Lower lobe of right lung (tissue), 2 donors: ENCODE data around the gene CGREF1. TPM values are rescaled to one million over a fixed set of nuclear protein-coding genes. Genes with fewer than 3 reads are reported as not detected.

ENCODE experiments used
- ATAC-seq, 2 donors: fragments of 200-7000 bp; cut with Tn5 transposase; one replicate each; pipeline ENCODE4 v1.9.1; 2020 to 2022; ENCODE audit warnings: mild to moderate bottlenecking in 2 of 2, moderate library complexity in 2 of 2
- DNase-seq: peaks from one replicate; pipeline ENCODE4 v3.0.0-alpha.2; 2020
- H3K27ac ChIP-seq: fragments of 200-600 bp; one replicate; pipeline ENCODE4 v1.8.0; 2022
- H3K27me3 ChIP-seq: fragments of 200-600 bp; one replicate; pipeline ENCODE4 v1.8.0; 2022; ENCODE audit warnings: low read depth
- H3K36me3 ChIP-seq: fragments of 200-600 bp; one replicate; pipeline ENCODE4 v1.8.0; 2022; ENCODE audit warnings: mild to moderate bottlenecking
- H3K4me1 ChIP-seq: fragments of 200-600 bp; one replicate; pipeline ENCODE4 v1.8.0; 2022
- H3K4me3 ChIP-seq: fragments of 200-600 bp; one replicate; pipeline ENCODE4 v1.8.0; 2022; ENCODE audit warnings: mild to moderate bottlenecking
- H3K9me3 ChIP-seq: fragments of 200-600 bp; one replicate; pipeline ENCODE4 v1.8.0; 2022
- CTCF ChIP-seq: fragments of 200-600 bp; IDR thresholded peaks from one replicate; pipeline ENCODE4 v1.8.0; 2022; ENCODE audit warnings: antibody characterized with exemption, mild to moderate bottlenecking
- intact Hi-C: fragments of 100-400 bp; cut with DNase I; formaldehyde crosslinking; loops from one replicate; pipeline ENCODE4 v1.11.0; 2022
- total RNA-seq: library from RNA; stranded (reverse); fragmentation: NEBNext Ultra II Directional; extraction: Animal tissue kit (Norgen Biotek cat#: 25700); gene quantifications from one replicate; pipeline ENCODE4 v1.2.1, GENCODE V29; 2021
- donor health status: DM: no; HTN: yes; CAD: no; lungs with severe emphysema.

The CGREF1 gene
- total RNA-seq, 1 donor from 2014 or later = 0.74 TPM

- intact Hi-C loops = no loop called here
- no peak for TF ChIP-seq CTCF
- no peaks in the 10 kb centered on the region for H3K36me3 ChIP-seq
- H3K4me3 ChIP-seq = no peak overlapping the region
- peaks cover under 1% of the 10 kb centered on the region for H3K4me1 ChIP-seq
- no peak overlapping the region for H3K27ac ChIP-seq
- no peaks in the 10 kb centered on the region for H3K9me3 ChIP-seq
- no peak for ATAC-seq
- no peaks in the 10 kb centered on the region for H3K27me3 ChIP-seq
- no peak for DNase-seq
These were observed 16.6 kb downstream of the CGREF1 start for GRCh38 chr2:27102329-27102728.

- no peaks in the 10 kb centered on the region for H3K27me3 ChIP-seq
- DNase-seq (no peak), ATAC-seq (no peak)
- TF ChIP-seq CTCF = no peak
- H3K36me3 ChIP-seq = no peaks in the 10 kb centered on the region
- H3K4me1 ChIP-seq = peaks cover 16% of the 10 kb centered on the region
- no peak overlapping the region for H3K27ac ChIP-seq
- H3K4me3 ChIP-seq = no peak overlapping the region
- intact Hi-C loops = no loop called here
- H3K9me3 ChIP-seq = no peaks in the 10 kb centered on the region
These were observed 18.9 kb downstream of the CGREF1 start for GRCh38 chr2:27100036-27100435.

GRCh38 chr2:27099334-27099955 is 19.5 kb downstream of the CGREF1 start:
- DNase-seq (no peak), ATAC-seq (no peak)
- no peaks in the 10 kb centered on the region for H3K27me3 ChIP-seq
- no peaks in the 10 kb centered on the region for H3K36me3 ChIP-seq
- H3K4me1 ChIP-seq = peaks cover 16% of the 10 kb centered on the region
- intact Hi-C loops = no loop called here
- H3K4me3 ChIP-seq = no peak overlapping the region
- no peak overlapping the region for H3K27ac ChIP-seq
- TF ChIP-seq CTCF = no peak
- H3K9me3 ChIP-seq = no peaks in the 10 kb centered on the region

GRCh38 chr2:27097341-27097740 is 21.6 kb downstream of the CGREF1 start:
- Histone ChIP-seq H3K36me3 (no peaks in the 10 kb centered on the region), H3K9me3 (no peaks in the 10 kb centered on the region), H3K27me3 (no peaks in the 10 kb centered on the region), H3K4me3 (no peak overlapping the region), H3K4me1 (peaks cover 16% of the 10 kb centered on the region), H3K27ac (no peak overlapping the region)
- DNase-seq (no peak), ATAC-seq (no peak)
- TF ChIP-seq CTCF = no peak
- intact Hi-C loops = no loop called here

- ATAC-seq = peak in 1 of 2 donors; percentile 13
These were observed 22.1 kb downstream of the CGREF1 start for GRCh38 chr2:27096748-27097297.

More at GRCh38 chr2:27096748-27097297, 22.1 kb downstream of the CGREF1 start:
- intact Hi-C loops = no loop called here
- peaks cover 16% of the 10 kb centered on the region for H3K4me1 ChIP-seq
- no peaks in the 10 kb centered on the region for H3K36me3 ChIP-seq
- no peak overlapping the region for H3K27ac ChIP-seq
- no peaks in the 10 kb centered on the region for H3K9me3 ChIP-seq
- no peaks in the 10 kb centered on the region for H3K27me3 ChIP-seq
- no peak overlapping the region for H3K4me3 ChIP-seq
- no peak for TF ChIP-seq CTCF
- no peak for DNase-seq
